OCI-LY7 (cell line): ENCODE results near the gene RNF8. TPM values are rescaled to one million over a fixed set of nuclear protein-coding genes. Genes with fewer than 3 reads are reported as not detected.
A peak's percentile ranks its signal among the peaks of the same experiment; 100 is the strongest.

Source experiments
- BruUV-seq: library from RNA; stranded (reverse); fragments of 400-500 nt; replicated peaks from 2 replicates; lab custom pipeline; 2021; lab: Mats Ljungman, UMichigan
- CTCF ChIA-PET: fragments of 300-600 bp; sonication (Branson Sonifier 250); formaldehyde crosslinking; loops from one replicate; lab custom pipeline; 2022; ENCODE audit warnings: antibody characterized with exemption; ENCODE audit not compliant: unreplicated experiment; lab: Charles Lee
- POLR2A ChIA-PET: fragments of 300-600 bp; sonication (Branson Sonifier 250); formaldehyde crosslinking; loops from one replicate; lab custom pipeline; 2022; ENCODE audit warnings: antibody characterized with exemption; lab: Charles Lee
- DNase-seq: peaks from one replicate; pipeline ENCODE4 v3.0.0-alpha.2; 2015; ENCODE audit warnings: low spot score
- H2AFZ ChIP-seq: fragments of 200-600 bp; sonication (generic), shearing (Covaris generic); 2 replicates; pipeline ENCODE4 v1.6.1; 2014; ENCODE audit warnings: mild to moderate bottlenecking, antibody characterized with exemption, low read length, moderate library complexity
- H3K27ac ChIP-seq: fragments of 200-600 bp; sonication (generic); 2 replicates; pipeline ENCODE4 v1.5.1; 2014; ENCODE audit warnings: mixed run types, low read depth, mild to moderate bottlenecking, moderate library complexity, low read length, inconsistent platforms; ENCODE audit not compliant: poor library complexity, severe bottlenecking
- H3K36me3 ChIP-seq: fragments of 200-600 bp; sonication (generic); 2 replicates; pipeline ENCODE4 v1.6.1; 2014; ENCODE audit warnings: mild to moderate bottlenecking, antibody characterized with exemption, low read length, moderate library complexity, mixed read lengths; ENCODE audit not compliant: insufficient read depth
- H3K4me1 ChIP-seq: fragments of 200-600 bp; sonication (generic); 2 replicates; pipeline ENCODE4 v1.5.1; 2014; ENCODE audit warnings: mild to moderate bottlenecking, low read length; ENCODE audit not compliant: insufficient read depth, poor library complexity, severe bottlenecking
- H3K4me2 ChIP-seq: fragments of 200-600 bp; sonication (generic); 2 replicates; pipeline ENCODE4 v1.6.1; 2014; ENCODE audit warnings: mild to moderate bottlenecking, low read length
- H3K4me3 ChIP-seq: fragments of 200-600 bp; sonication (generic); 2 replicates; pipeline ENCODE4 v1.5.1; 2014; ENCODE audit warnings: mild to moderate bottlenecking, low read depth, low read length; ENCODE audit not compliant: poor library complexity, severe bottlenecking
- H3K79me2 ChIP-seq: fragments of 200-600 bp; sonication (generic); 2 replicates; pipeline ENCODE4 v1.6.1; 2016; ENCODE audit warnings: low read depth, mild to moderate bottlenecking, low read length, moderate library complexity, mixed read lengths; ENCODE audit not compliant: insufficient read depth
- H3K9me2 ChIP-seq: fragments of 200-600 bp; sonication (generic); 2 replicates; pipeline ENCODE4 v1.6.1; 2016; ENCODE audit warnings: mild to moderate bottlenecking, low read length, mixed read lengths; ENCODE audit not compliant: insufficient read depth
- H3K9me3 ChIP-seq: fragments of 200-600 bp; sonication (generic); 2 replicates; pipeline ENCODE4 v1.6.1; 2014; ENCODE audit warnings: mild to moderate bottlenecking, mixed run types, low read length, mixed read lengths
- H4K20me1 ChIP-seq: fragments of 200-600 bp; sonication (generic); 2 replicates; pipeline ENCODE4 v1.6.1; 2014; ENCODE audit warnings: mild to moderate bottlenecking, antibody characterized with exemption, low read length, moderate library complexity, mixed read lengths; ENCODE audit not compliant: insufficient read depth
- EZH2phosphoT487 ChIP-seq: fragments of 200-600 bp; sonication (generic); IDR thresholded peaks from 2 replicates; pipeline ENCODE4 v1.6.1; 2018; ENCODE audit warnings: low read depth, borderline replicate concordance, mild to moderate bottlenecking, mixed run types, antibody characterized with exemption, low read length, moderate library complexity, mixed read lengths
- intact Hi-C: fragments of 100-400 bp; cut with micrococcal nuclease; formaldehyde crosslinking; loops from one replicate; pipeline ENCODE4 v1.10.0; 2022; ENCODE audit not compliant: unreplicated experiment
- total RNA-seq, 2 experiments: library from RNA; depleted of rRNA in 1 of 2; stranded (reverse); fragments of >200 nt in 1 of 2; shearing (Covaris generic) in 1 of 2; gene quantifications; 2 replicates each; pipeline ENCODE4 v1.2.3, GENCODE V29; 2014 to 2022
- TF ChIP-seq, protein P1 (sequence below): fragments of 200-600 bp; sonication (generic); conservative IDR thresholded peaks from 2 replicates; pipeline ENCODE4 v1.5.1; 2014; ENCODE audit warnings: mild to moderate bottlenecking, antibody characterized with exemption, low read length, moderate library complexity, mixed read lengths

Gene RNF8
- total RNA-seq, 2 experiments from 2014 or later, result 19.7 to 21.8 TPM

DNA sequence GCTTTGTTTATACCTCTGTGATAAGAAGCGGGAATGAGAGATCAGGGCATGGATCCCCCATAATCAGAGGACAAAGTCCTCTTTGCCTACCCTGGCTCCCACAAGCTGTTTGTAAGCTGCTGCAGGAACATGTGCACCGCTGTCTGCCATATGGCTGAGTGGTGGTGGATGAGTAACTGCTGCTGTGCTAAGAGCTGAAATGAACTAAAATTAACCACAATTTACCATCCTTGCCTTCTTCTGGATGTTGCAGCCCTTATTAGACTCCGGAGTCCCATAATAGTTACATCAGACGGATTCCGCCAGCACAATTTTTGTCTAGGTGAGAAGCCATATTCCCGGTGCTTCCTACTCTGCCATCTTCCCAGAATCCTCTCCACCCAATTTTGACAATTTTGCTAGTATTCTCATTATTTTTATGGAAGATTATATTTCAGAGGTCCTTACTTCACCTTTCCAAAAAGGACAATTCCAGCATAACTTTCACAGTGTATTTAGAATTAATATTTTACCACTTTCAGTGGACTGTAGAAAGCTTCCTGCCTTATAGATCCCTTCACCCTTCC is 73.2 kb downstream of the RNF8 start:
- POLR2A ChIA-PET, result no interaction called here
- Histone ChIP-seq H3K4me2 (no peak overlapping the region), H2AFZ (no peak overlapping the region), H3K9me3 (no peaks in the 10 kb centered on the region), H3K4me1 (peaks cover 10% of the 10 kb centered on the region), H3K27ac (no peak overlapping the region), H3K4me3 (no peak overlapping the region), H4K20me1 (no peaks in the 10 kb centered on the region), H3K36me3 (no peaks in the 10 kb centered on the region), H3K79me2 (no peaks in the 10 kb centered on the region), H3K9me2 (no peaks in the 10 kb centered on the region)
- CTCF ChIA-PET, result no interaction called here
- TF ChIP-seq EZH2phosphoT487, result no peak
- TF ChIP-seq, protein P1, sequence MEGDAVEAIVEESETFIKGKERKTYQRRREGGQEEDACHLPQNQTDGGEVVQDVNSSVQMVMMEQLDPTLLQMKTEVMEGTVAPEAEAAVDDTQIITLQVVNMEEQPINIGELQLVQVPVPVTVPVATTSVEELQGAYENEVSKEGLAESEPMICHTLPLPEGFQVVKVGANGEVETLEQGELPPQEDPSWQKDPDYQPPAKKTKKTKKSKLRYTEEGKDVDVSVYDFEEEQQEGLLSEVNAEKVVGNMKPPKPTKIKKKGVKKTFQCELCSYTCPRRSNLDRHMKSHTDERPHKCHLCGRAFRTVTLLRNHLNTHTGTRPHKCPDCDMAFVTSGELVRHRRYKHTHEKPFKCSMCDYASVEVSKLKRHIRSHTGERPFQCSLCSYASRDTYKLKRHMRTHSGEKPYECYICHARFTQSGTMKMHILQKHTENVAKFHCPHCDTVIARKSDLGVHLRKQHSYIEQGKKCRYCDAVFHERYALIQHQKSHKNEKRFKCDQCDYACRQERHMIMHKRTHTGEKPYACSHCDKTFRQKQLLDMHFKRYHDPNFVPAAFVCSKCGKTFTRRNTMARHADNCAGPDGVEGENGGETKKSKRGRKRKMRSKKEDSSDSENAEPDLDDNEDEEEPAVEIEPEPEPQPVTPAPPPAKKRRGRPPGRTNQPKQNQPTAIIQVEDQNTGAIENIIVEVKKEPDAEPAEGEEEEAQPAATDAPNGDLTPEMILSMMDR, result no peak
- no TSS peak for BruUV-seq
- intact Hi-C loops, result no loop called here
- no peak for DNase-seq

DNA sequence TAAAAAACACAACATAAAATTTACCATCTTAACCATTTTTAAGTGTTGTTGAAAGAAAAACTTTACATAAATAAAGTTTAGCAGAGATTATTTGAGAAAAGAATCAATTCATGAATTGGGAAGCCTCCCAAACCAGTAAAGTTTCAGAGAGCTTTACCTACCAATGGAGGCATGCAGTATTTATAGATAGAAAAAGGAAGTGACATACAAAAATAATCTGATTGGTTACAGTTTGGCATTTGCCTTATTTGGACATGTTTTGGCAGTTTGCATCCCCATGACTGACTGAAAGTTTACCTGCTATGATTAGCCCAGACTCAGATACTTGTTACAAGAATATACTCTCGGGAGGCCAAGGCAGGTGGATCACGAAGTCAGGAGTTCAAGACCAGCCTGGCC is 75.6 kb downstream of the RNF8 start:
- no peak overlapping the region for H3K4me3 ChIP-seq
- ChIA-PET CTCF (no interaction called here), POLR2A (interaction anchor here (0.6 kb wide), 1 partner anchor 72 kb away, joined by 3 read pairs; no protein-coding TSS in a partner anchor)
- no peaks in the 10 kb centered on the region for H3K36me3 ChIP-seq
- no TSS peak for BruUV-seq
- intact Hi-C loops, result no loop called here
- H2AFZ ChIP-seq, result no peak overlapping the region
- DNase-seq, result peak; percentile 31
- H3K4me2 ChIP-seq, result no peak overlapping the region
- no peaks in the 10 kb centered on the region for H4K20me1 ChIP-seq
- no peak for TF ChIP-seq EZH2phosphoT487
- TF ChIP-seq, protein P1, result no peak
- H3K27ac ChIP-seq, result no peak overlapping the region
- H3K9me2 ChIP-seq, result no peaks in the 10 kb centered on the region
- H3K9me3 ChIP-seq, result no peaks in the 10 kb centered on the region
- H3K4me1 ChIP-seq, result peaks cover 18% of the 10 kb centered on the region
- peaks cover 9% of the 10 kb centered on the region; the same call in 1 of the 2 replicates for H3K79me2 ChIP-seq

DNA sequence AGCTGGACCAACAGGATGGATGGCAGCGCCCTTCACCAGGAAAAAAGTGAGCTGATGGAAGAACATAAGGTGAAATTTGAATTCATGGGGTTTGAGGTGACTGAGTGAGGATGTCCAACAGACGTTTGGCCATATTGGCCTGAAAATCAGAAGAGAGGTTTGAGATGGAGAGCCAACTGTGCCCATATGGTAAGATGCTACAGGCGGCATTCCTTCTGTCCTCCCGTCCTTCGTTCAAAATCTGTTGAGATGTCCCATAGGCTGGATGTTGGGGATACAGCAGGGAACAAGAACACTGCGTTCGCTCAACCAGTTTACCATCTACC is 78.8 kb downstream of the RNF8 start:
- ChIA-PET POLR2A (interaction anchor here (2.2 kb wide), 1 partner anchor 9 kb away, joined by 7 read pairs; no protein-coding TSS in a partner anchor), CTCF (no interaction called here)
- peaks cover 22% of the 10 kb centered on the region; the same call in 1 of the 2 replicates for H3K79me2 ChIP-seq
- TF ChIP-seq, protein P1, result no peak
- TF ChIP-seq EZH2phosphoT487, result no peak
- H3K36me3 ChIP-seq, result peaks cover 21% of the 10 kb centered on the region
- BruUV-seq, result TSS peak; percentile 98
- no peaks in the 10 kb centered on the region for H3K9me3 ChIP-seq
- intact Hi-C loops, result loop anchor here (5.0 kb wide), 1 partner anchor 135 kb away; no protein-coding TSS in a partner anchor
- no peak for DNase-seq
- H4K20me1 ChIP-seq, result no peaks in the 10 kb centered on the region
- peak overlapping the region; percentile 95 for H3K4me3 ChIP-seq
- peak overlapping the region; percentile 69 for H3K27ac ChIP-seq
- H3K4me1 ChIP-seq, result peaks cover 27% of the 10 kb centered on the region
- H3K9me2 ChIP-seq, result no peaks in the 10 kb centered on the region
- peak overlapping the region; percentile 97 for H2AFZ ChIP-seq
- peak overlapping the region; percentile 93 for H3K4me2 ChIP-seq
